CD1c-positive myeloid dendritic cell (primary cell): Measurements from ENCODE around the gene CSNK1E.
A peak's percentile ranks its signal among the peaks of the same experiment; 100 is the strongest.
"Not testable (repeated sequence)": the region's sequence is repeated elsewhere in the genome, so short reads cannot be mapped to it uniquely, and the experiment has no call there.

Experiments
- DNase-seq: peaks from one replicate; pipeline ENCODE4 v3.0.0-alpha.2; 2016; ENCODE audit errors: extremely low spot score

CSNK1E gene

DNA sequence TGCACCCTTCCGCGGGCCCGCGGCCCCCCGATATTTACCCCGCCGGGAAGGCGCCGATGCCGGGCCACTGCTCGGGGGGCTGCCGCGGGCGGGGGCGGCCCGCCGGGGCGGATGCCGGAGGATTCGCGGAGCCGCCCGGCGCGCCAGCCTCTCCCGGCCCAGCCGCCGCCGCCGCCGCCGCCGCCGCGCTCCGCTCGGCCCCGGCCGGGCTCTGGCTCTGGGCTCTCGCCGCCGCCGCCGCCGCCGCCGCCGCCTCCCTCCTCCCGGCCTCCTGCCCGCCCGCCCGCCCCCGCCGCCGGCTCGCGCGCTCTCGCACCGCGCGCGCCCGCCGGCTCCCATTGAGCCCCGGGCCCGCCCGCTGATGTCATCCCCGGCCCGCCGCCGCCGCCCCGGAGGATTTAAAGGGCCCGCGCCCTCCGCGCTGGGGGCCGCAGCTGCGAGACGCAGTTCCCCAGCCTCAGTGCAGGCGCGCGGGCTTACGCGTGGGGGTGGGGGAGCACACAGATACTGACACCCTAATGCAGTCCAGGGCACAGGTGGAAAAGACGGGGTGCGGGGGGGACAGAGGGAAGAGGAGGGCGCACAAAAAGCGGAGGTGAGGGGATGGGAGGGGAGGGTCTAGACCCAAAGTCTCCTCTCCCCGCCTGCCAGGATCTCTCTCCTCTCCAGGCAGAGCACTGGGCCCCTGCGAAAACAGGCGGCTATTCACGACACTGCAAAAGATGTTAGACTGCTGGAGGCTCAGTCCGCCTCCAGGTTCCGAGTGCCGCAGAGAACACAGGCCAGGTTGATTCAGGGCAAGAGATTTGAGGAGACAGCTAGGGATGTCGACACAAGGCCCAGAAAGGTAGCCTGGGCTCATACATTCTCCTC lies at the start of gene CSNK1E:
Gene CSNK1E (minus strand): TSS at position 312 of the 873 bp plus-strand sequence. CDS start 3,276 bp downstream, outside the sequence.
- peak; percentile 84 for DNase-seq

DNA sequence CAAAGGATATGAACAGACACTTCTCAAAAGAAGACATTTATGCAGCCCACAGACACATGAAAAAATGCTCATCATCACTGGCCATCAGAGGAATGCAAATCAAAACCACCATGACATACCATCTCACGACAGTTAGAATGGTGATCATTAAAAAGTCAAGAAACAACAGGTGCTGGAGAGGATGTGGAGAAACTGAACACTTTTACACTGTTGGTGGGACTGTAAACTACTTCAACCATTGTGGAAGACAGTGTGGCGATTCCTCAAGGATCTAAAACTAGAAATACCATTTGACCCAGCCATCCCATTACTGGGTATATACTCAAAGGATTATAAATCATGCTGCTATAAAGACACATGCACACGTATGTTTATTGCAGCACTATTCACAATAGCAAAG lies 48.6 kb upstream of the CSNK1E start:
- not testable (repeated sequence) for DNase-seq

DNA sequence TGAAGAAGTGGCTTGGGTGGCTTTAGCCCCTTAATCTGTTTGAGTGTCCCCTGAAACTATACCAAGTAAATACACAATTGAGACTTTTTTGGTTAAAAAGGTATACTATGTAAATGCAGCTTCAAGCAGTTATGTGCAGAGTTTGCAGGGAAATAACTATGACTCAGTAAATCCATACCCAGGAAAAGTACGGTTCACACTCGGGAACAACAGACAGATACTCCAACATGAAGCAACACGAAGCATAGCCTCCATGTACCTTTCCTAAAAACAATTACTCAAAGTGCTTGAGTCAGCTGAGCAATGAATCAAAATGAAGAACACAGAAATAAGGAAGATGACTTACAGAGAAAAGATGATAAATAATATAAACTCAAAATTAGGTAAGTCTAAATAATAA lies 47.9 kb upstream of the CSNK1E start:
- DNase-seq = not testable (repeated sequence)

DNA sequence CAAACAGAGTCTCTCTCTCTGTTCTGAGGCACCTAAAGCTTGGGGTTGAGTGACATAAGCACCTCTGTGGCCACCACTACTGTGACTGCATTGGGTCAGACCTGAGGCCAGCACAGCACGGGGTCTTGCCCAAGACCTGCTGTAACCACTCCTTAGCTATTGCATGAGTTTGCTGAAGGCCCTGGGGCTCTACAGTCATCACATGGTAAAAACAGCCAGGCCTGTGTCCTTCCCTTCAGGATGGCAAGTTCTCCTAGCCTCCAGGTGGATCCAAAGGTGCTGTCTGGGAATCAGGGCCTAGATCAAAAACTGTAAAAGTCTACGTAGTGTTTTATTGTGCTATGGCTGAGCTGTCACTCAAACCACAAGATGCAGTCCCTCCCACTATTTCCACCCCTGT lies 43.3 kb upstream of the CSNK1E start:
- not testable (repeated sequence) for DNase-seq

DNA sequence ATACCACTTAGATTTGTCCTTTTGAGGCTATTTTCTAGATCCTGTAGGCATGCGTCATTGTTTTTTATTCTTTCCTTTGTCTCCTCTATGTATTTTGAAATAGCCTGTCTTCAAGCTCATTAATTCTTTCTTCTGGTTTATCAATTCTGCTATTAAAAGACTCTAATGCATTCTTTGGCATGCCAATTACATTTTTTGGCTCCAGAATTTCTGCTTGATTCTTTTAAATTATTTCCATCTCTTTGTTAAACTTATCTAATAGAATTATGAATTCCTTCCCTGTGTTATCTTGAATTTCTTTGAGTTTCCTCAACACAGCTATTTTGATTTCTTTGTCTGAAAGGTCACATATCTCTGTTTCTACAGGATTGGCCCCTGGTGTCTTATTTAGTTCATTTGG lies 42.6 kb upstream of the CSNK1E start:
- not testable (repeated sequence) for DNase-seq

DNA sequence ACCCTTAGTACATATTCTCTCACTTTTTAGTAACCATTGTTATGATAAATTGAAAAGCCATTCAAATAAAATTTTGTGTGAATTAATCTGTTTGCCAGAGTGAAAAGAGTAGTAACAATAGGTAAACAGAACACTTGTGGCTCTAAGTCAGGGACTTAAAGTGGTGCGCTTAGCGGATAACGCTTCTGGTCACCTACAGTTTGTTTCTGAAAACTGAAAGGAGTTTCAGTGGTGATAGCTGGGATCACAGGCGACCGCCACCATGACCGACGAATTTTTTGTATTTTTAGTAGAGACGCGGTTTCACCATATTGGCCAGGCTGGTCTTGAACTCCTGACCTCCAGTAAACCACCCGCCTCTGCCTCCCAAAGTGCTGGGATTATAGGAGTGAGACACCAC lies 40.7 kb upstream of the CSNK1E start:
- DNase-seq = not testable (repeated sequence)

DNA sequence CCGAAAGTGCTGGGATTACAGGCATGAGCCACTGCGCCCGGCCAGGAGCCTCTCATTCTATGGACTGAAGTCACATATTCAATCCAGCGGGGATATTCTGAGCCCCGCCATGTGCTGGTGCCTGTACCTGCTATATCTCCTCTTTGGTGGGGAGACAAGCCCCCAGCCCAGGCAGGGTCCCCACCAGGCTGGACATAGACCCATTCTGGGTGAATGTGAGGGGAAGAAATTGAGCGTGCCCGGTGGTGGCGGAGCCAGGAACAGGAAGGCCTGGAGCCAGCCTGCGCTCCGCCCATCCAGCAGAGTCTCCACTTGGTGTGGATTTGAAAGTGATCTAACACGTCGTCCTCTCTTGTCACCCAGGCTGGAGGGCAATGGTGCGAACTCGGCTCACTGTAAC lies 38.0 kb upstream of the CSNK1E start:
- no peak for DNase-seq

DNA sequence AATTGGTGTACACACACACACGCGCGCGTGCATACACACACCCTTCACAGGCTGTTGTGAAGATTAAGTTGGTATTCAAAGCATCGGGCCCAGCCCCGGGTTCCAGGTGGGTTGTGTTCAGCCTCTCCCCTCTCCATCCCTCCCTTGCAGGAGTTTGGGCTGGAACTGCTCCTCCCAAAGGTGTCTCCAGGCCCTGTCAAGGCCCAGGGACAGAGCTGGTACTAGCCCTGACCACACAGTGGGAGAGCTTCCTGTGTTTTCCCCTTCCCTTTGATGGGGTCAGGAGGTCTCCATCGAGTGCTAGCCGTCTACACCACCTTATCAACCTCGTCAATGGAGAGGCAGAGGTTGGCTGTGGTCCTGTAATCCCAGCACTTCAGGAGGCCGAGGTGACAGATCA lies 36.5 kb upstream of the CSNK1E start:
- no peak for DNase-seq

DNA sequence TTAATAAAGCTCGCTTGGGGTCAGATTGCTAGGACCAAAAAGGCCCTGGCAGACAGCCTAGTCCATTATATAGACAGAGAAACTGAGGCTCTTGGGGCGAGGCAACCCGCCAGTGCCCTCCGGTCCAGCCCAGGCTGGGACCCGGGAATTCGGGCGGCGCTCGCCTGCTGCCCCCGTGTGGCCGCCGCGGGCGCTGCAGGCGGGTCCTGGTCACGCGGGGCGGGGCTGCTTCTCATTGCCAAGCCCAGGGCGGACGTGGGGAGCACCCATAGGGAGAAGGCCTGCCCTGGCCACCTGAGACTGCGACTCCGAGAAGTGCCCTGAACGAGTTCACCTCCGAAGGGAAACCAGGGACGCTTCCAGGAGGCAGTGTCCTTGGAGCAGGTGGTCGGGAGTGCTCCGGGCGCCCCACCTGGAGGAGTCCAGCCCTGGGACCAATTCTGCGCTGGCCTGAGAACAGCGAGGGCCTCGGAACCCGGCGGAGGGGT lies 36.0 kb upstream of the CSNK1E start:
- peak; percentile 72 for DNase-seq

DNA sequence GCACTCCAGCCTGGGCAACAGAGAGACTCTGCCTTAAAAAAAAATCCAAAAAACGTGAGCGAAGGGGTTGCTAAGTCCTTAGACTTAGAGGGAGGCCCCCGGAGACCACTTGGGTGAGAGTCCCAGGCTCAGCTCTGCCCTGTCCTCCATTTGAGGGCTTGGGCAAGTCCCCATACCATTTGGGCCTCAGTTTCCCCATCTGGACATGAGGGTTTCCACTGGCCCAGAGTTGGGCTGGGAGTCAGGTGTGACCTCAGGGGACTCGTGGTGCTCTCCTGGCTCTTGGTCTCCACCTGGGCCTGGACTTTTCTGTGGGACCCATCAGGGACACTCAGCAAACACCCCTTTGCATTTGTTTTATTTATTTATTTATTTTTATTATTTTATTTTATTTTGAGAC lies 35.2 kb upstream of the CSNK1E start:
- no peak for DNase-seq

DNA sequence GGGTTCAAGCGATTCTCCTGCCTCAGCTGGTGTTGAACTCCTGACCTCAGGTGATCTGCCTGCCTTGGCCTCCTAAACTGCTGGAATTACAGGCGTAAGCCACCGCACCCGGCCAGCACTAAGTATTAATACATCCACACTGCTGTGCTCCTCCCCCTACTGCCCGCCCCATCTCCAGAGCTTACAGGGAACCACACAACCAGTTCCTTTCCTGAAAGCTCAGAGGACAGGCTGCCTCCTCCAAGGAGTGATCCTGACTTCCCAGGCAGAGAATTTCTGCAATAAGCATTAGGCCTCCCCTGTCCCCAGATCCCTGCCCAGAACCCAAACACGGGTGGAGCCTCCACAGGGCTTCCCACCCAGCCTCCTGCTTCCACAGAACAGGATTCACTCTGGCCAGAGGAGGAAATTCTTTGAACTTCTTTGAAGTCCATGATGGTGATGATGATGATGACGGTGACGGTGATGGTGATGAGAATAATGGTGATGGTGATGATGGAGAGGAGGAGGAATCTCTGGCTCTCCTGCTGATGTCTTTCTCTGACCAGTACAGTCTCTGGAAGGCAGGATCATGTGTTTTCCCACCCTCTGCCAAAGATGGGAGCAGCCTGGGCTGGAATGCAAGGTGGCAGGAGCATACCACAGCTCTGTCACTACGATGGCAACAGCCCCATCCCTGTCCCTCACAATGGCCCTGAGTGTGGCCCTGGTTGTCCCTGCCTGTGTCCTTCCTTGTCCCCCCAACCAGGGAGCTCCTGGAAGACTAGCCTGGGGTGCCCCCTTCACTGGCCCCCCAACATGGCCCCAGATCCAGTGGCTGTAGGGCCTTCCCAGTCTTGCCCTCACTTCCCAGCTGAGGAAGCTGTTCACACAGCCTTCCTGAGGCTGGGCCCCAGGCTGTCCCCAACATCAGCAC lies 33.5 kb upstream of the CSNK1E start:
- no peak for DNase-seq

DNA sequence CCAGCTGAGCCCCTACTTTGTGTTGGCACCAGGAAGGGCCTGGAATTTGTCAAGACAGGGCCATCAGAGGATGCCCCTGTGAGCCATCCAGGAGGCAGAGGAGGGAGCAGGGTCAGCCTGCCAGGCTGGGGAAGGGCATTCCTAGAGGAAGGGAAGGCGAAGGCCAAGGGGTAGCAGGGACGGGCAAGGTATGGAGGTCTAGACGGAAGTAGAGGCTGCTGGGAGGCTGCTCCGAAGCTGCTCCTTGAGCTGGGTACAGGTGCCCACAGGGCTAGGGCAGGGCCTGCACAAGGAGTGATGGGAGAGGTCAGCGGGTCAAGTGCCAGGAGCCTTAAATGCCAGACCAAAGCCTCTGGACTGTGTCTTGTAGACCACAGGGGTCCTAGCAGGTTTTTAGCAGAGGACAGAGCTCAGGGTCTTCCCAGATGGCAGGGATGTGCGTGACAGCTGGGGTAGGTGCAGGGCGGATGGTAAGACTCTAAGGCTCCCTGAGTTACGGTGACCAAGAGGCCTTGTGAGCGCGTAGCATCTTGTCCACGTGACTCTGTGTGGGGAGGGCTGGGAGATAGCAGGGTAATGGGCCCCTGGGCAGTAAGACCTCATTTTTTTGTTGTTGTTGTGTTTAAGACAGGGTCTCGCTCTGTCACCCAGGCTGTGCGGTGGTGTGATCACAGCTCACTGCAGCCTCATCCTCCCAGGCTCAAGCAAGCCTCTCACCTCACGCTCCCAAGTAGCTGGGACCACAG lies 31.7 kb upstream of the CSNK1E start:
- no peak for DNase-seq

DNA sequence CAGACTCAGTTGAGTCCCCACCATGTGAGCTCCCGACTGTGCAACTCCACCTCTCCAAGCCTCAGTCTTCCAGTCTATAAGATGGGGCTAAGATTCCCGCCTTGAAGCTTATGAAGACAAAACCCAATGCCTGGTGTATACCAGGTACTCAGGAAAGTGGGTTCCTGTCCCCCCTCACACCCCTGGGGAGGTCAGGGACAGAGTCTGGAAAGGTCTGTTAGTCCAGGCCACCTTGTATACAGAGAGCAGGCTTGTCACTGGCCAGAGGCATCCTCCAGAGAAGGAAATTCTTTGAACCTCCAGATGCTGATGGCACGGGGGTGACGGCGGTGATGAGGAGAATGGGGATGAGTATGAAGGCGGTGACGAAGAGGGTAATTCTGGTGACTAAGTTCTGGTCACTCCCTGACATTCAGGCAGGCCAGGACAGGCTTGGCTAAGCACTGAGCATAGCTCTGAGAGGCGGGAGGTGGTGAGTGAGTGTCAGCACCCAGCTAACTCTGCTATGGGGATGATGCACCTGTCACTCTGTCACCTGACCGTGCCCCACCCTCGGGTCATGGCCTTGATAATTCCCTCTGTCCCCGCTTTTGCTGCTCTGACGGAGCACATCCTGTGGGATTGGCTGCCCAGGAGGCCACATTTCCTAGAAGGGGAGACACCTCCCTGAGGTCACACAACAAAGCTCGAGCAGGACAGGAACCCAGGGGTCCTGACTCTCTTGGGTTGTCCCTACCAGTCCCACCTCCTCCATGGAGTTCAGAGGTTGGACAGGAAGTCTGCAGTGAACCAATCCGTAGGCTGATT lies 30.9 kb upstream of the CSNK1E start:
- no peak for DNase-seq

DNA sequence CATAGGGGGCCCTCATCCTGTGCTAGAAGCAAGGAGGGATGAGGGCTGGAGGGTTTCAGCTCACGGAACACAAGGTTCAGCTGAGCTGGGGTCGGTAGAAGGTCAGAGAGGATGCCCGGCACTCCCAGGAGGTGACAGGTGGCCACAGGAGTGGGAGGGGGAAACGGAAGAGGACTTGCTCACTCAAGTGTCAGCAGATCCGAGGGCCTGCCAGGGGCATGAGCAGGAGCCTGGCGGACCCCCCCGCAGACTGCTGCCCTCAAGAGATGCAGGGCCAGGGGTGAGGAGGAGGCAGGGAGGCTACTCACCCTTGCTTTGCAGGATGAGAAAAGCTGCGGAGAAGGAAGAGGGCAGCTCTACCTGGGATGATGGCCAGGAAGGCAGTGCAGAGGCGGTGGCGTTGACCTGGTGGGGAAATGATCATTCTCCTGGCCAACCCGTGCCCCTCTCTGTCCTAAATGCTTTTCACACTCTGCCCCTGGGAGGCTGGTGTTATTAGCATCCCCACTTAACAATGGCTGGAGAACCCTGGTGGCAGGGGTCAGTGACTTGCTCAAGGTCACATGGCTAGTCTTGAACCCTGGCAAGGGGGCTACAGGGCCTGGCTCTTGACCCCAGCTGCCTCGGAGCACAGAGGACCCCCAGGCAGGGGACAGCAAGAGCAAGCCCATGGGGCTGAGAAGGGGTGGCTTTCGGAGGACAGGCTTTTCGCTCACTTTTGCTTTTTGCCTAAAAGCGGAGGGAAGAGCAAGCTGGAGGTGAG lies 30.1 kb upstream of the CSNK1E start:
- DNase-seq = no peak

DNA sequence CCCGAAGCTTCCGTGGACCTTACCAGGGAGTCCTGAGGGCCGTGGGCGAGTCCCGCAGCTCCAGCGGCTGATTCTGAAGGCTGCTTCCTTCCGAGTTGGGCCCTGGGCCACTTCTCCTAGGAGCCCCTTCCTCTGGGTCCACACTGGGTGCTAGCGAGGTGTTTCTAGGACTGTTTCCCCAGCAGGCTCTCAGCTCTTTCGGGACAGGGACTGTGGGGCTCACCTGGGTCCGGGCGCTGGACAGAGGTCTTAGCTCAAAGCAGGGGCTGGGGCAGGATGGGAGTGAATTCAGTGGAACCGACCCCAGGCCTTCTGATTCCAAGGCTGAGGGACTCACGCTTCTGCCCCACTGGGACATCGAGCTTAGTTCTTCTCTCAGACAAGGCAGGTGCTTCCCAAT lies 29.3 kb upstream of the CSNK1E start:
- no peak for DNase-seq

DNA sequence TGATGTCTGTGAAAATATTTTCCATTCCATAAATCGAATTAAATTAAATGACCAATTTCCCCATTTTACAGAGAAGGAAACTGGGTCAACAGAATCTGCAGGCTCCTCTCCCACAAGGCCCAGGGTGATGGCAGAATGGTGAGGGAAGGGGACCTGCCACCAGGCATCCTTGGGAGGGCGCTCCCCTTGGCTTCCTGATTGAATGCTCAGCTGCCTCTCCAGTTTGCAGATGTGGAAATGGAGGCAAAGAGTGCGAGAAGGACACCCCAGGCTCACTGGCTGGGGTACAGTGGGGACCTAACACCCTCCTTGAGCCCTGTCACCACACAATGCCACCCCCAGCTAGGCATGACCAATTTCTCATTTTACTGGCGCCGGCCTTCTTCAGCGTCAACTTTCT lies 28.5 kb upstream of the CSNK1E start:
- no peak for DNase-seq

DNA sequence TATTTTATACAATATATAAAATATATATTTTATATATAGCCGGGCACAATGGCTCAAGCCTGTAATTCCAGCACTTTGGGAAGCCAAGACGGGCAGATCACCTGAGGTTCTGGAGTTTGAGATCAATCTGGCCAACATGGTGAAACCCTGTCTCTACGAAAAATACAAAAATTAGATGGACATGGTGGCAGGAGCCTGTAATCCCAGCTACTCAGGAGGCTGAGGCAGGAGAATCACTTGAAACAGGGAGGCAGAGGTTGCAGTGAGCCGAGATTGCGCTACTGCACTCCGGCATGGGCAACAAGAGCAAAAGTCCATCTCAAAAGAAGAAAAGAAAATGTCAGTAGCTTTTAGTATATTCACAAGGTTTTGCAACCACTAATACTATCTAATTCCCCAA lies 22.7 kb upstream of the CSNK1E start:
- DNase-seq = not testable (repeated sequence)

DNA sequence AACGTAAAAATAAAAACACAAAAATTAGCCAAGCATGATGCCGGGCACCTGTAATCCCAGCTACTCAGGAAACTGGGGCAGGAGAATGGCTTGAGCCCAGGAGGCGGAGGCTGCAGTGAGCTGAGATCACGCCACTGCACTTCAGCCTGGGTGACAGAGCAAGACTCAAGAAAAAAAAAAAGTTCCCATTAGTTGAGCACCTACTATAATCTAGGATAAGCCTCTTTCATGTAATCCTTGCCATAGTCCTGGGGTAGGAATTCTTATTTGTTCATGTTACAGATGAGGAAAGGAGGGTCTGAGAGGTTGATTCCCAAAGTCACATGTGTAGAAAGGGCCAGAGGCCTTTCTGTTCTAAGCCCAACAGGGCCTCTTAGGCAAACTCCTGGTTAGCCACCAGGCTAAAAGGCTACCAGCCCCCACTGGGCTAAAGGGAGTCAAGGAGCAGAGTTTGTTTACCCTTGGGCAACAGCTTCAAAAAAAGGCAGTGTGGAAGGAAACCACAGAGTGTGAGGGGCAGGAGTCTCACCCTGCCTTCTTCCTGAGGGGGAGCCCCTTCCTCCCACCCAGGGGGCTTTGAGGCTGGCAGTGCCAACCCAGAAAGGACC lies 21.6 kb upstream of the CSNK1E start:
- no peak for DNase-seq

DNA sequence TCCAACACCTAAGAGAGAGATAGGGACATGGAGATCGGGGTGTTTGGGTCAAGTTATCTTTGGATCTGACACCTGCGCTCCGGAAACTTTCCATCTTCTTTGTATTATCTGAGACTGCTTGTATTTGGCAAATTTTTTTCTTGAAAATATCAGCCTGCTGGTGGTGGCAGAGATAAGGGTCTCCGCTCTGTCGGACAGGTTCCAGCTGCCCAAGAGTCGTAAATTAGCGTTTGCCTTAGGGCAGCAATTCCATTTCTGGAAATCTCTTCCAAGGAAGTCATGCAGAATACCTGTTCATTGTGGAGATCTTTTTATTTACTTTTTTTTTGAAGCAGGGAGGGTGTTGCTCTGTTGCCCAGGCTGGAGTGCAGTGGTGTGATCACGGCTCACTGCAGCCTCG lies 19.5 kb upstream of the CSNK1E start:
- no peak for DNase-seq

DNA sequence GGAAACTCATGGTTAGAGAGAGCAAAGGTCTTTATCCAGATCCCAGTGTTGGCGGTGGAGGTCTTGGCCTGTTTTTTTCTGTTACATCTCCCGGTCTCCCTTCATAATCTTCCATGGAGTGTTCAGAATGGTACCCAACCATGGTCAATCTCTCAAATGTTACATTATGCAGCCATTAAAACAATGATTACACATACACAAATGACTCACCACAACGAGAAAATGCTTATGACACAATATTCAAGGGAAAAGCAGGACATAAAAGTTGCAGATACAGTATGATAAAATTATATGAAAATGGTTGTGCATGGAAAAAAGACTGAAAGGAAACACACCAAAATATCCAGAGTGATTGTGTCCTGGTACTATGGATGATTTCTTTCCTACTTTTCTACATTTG lies 17.8 kb upstream of the CSNK1E start:
- DNase-seq = peak; percentile 35
